B cell (primary cell): ENCODE measurements around the gene NCAN. TPM values are rescaled to one million over a fixed set of nuclear protein-coding genes. Genes with fewer than 3 reads are reported as not detected.

ENCODE experiments used
- ATAC-seq: fragments of 200-7000 bp; cut with Tn5 transposase; one replicate; pipeline ENCODE4 v1.10.0; 2021; ENCODE audit warnings: low read depth, mild to moderate bottlenecking, moderate number of reproducible peaks, moderate library complexity
- CTCF ChIA-PET: fragments of 350-600 bp; sonication (Branson Sonifier 250); formaldehyde crosslinking; loops from one replicate; lab custom pipeline; 2021; ENCODE audit warnings: antibody characterized with exemption, inconsistent platforms; lab: Charles Lee
- POLR2A ChIA-PET: fragments of 350-600 bp; sonication (Branson Sonifier 250); formaldehyde crosslinking; loops from one replicate; lab custom pipeline; 2021; ENCODE audit warnings: antibody characterized with exemption; lab: Charles Lee
- DNase-seq: peaks from one replicate; pipeline ENCODE4 v3.0.0; 2013
- H2AFZ ChIP-seq: 2 replicates; pipeline ENCODE4 v1.6.1; 2012; ENCODE audit warnings: mild to moderate bottlenecking, low read depth, low read length; ENCODE audit not compliant: insufficient read depth, poor library complexity, severe bottlenecking
- H3K27ac ChIP-seq, 2 donors: 1 replicate in 1 of 2; 2 replicates in 1 of 2; pipeline ENCODE4 v1.5.1; 2012 to 2013; ENCODE audit warnings: low read length in 2 of 2, mild to moderate bottlenecking in 2 of 2, moderate library complexity in 1 of 2
- H3K27me3 ChIP-seq, 4 experiments: fragments of 200-600 bp in 1 of 4; sonication (generic) in 1 of 4; replicated peaks in 1 of 4; 1 replicate in 2 of 4; 2 replicates in 2 of 4; pipeline versions ENCODE4 v1.6.1 to v1.7.0; 2013 to 2016; ENCODE audit warnings: low read length in 3 of 4, mild to moderate bottlenecking in 2 of 4, mixed read lengths in 1 of 4, moderate library complexity in 1 of 4; ENCODE audit not compliant: insufficient read depth in 4 of 4, control insufficient read depth in 3 of 4; ENCODE audit errors: control extremely low read depth in 1 of 4
- H3K36me3 ChIP-seq, 2 experiments: replicated peaks in 1 of 2; 1 replicate in 1 of 2; 2 replicates in 1 of 2; pipeline versions ENCODE4 v1.6.1 to v1.7.1; 2013; ENCODE audit warnings: low read length in 1 of 2; ENCODE audit not compliant: insufficient read depth in 2 of 2, control insufficient read depth in 1 of 2; ENCODE audit errors: control extremely low read depth in 1 of 2, extremely low read depth in 1 of 2
- H3K4me1 ChIP-seq, 2 donors: fragments of 200-600 bp in 1 of 2; sonication (generic) in 1 of 2; 1 replicate in 1 of 2; 2 replicates in 1 of 2; pipeline versions ENCODE4 v1.5.1 to v1.6.1; 2013 to 2017; ENCODE audit warnings: low read length in 2 of 2; ENCODE audit not compliant: control insufficient read depth in 2 of 2, insufficient read depth in 2 of 2
- H3K4me2 ChIP-seq: replicated peaks from 2 replicates; pipeline ENCODE3; 2012; ENCODE audit warnings: mild to moderate bottlenecking, low read depth, low read length; ENCODE audit not compliant: poor library complexity, severe bottlenecking
- H3K4me3 ChIP-seq, 5 experiments: fragments of 200-600 bp in 1 of 5; sonication (generic) in 1 of 5; 1 replicate in 3 of 5; 2 replicates in 2 of 5; pipeline versions ENCODE4 v1.5.1 to v1.7.0; 2011 to 2016; ENCODE audit warnings: low read length in 4 of 5, mild to moderate bottlenecking in 4 of 5, low read depth in 2 of 5, control low read depth in 1 of 5, moderate library complexity in 1 of 5; ENCODE audit not compliant: insufficient read depth in 1 of 5; ENCODE audit errors: control extremely low read depth in 1 of 5, extremely low read depth in 1 of 5
- H3K79me2 ChIP-seq: fragments of 200-600 bp; sonication (generic); one replicate; pipeline ENCODE4 v1.6.0; 2016; ENCODE audit warnings: low read length; ENCODE audit not compliant: control insufficient read depth, insufficient read depth
- H3K9ac ChIP-seq: fragments of 200-600 bp; sonication (generic); 2 replicates; pipeline ENCODE4 v1.6.1; 2017; ENCODE audit warnings: mild to moderate bottlenecking, low read length, moderate library complexity
- H3K9me3 ChIP-seq, 3 donors: one replicate each; pipeline versions ENCODE4 v1.6.1 to v1.7.1; 2013; ENCODE audit warnings: low read length in 2 of 3; ENCODE audit not compliant: control insufficient read depth in 2 of 3, insufficient read depth in 1 of 3; ENCODE audit errors: control extremely low read depth in 1 of 3
- H4K20me1 ChIP-seq: 2 replicates; pipeline ENCODE4 v1.6.0; 2012; ENCODE audit warnings: mild to moderate bottlenecking, low read length; ENCODE audit not compliant: insufficient read depth, control insufficient read depth, poor library complexity, severe bottlenecking
- H3K27ac Mint-ChIP-seq: one replicate; pipeline ENCODE4 v1.8.0; 2021; ENCODE audit warnings: mixed read lengths
- H3K27me3 Mint-ChIP-seq: one replicate; pipeline ENCODE4 v1.8.0; 2021; ENCODE audit warnings: mixed read lengths
- H3K4me1 Mint-ChIP-seq: one replicate; pipeline ENCODE4 v1.8.0; 2021; ENCODE audit warnings: mixed read lengths
- H3K4me3 Mint-ChIP-seq: one replicate; pipeline ENCODE4 v1.8.0; 2021; ENCODE audit warnings: mixed read lengths
- H3K9me3 Mint-ChIP-seq: one replicate; pipeline ENCODE4 v1.8.0; 2022; ENCODE audit warnings: mixed read lengths; ENCODE audit not compliant: insufficient read depth
- CTCF ChIP-seq: fragments of 200-600 bp; IDR thresholded peaks from one replicate; pipeline ENCODE4 v1.8.0; 2022; ENCODE audit warnings: antibody characterized with exemption, mild to moderate bottlenecking
- EZH2 ChIP-seq: IDR thresholded peaks from 2 replicates; pipeline ENCODE4 v1.6.1; 2012; ENCODE audit warnings: borderline replicate concordance, low read depth, mild to moderate bottlenecking, moderate library complexity, low read length; ENCODE audit not compliant: insufficient read depth, poor library complexity, severe bottlenecking
- WGBS: methylation state at CpG from one replicate; pipeline ENCODE4 v1.1.5; 2013; ENCODE audit warnings: missing lambda C conversion rate; ENCODE audit not compliant: insufficient coverage; 5-methylcytosine and 5-hydroxymethylcytosine counted together
- intact Hi-C: fragments of 100-400 bp; cut with micrococcal nuclease; formaldehyde crosslinking; loops from one replicate; pipeline ENCODE4 v1.10.0; 2022
- polyA plus RNA-seq: library from polyadenylated mRNA; depleted of rRNA; stranded (reverse); fragments of >200 nt; gene quantifications from 2 replicates; pipeline ENCODE4 v1.2.3, GENCODE V29; 2012
- total RNA-seq, 2 donors: library from RNA; stranded (reverse); fragments of 120-200 nt in 1 of 2; gene quantifications; 1 replicate in 1 of 2; 2 replicates in 1 of 2; pipeline versions ENCODE4 v1.2.3 to v1.2.4, GENCODE V29; 2013 to 2022

The NCAN gene
- total and polyA plus RNA-seq, 2 donors (not counting 1 experiment from before 2014, with no cell fraction given) = 0.03 TPM; not detected in 1

DNA sequence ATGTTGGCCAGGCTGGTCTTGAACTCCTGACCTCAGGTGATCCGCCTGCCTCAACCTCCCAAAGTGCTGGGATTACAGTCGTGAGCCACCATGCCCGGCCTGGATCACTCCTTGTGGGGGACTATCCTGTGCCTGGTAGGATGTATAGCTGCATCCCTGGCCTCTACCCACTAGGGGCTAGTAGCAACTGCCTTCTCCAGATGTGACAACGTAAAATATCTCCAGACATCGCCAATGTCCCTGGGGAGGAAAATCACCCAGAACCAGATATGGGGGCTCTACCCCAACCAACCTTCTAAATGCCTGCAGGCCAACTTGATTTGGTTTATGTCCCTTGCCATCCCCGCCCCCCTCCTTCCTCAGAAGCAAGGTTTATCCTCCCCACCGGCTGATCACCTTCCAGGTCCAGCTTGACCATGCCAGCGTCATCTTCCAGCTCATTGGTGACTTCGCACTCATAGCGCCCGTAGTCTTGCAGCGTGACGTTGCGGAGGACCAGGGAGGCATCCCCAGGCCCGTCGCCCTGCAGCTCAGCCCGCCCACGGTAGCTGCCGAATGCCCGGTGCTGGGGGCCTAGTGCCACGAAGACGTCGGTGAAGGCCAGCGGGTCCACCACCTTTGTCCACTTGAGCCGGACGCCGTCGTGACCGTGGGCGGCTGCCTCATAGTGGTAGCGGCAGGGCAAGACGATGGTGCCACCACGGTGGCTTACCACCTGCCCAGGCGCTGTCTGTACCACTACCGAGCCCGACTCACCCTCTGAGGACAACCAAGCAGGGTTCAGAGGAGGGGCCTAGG, 48.9 kb downstream of the NCAN start:
- Histone ChIP-seq H3K27ac (no peak overlapping the region), H3K79me2 (no peaks in the 10 kb centered on the region), H3K27me3 (peaks cover 0 to 44% (median 13%) of the 10 kb centered on the region in 4 experiments), H3K9ac (peak overlapping the region; percentile 43), H3K36me3 (no peaks in the 10 kb centered on the region), H3K4me1 (peaks cover 9 to 19% of the 10 kb centered on the region in 2 donors), H3K9me3 (peaks cover 0 to 15% (median 4%) of the 10 kb centered on the region in 3 donors), H2AFZ (peak overlapping the region; percentile 36), H3K4me3 (peak overlapping the region in 1 of 5 experiments; percentile 24), H3K4me2 (peak overlapping the region; percentile 72), H4K20me1 (no peaks in the 10 kb centered on the region)
- peaks cover 20% of the 10 kb centered on the region for H3K4me1 Mint-ChIP-seq
- no peak for DNase-seq
- peak; percentile 28 for ATAC-seq
- ChIA-PET POLR2A (no interaction called here), CTCF (no interaction called here)
- H3K27me3 Mint-ChIP-seq = peaks cover 45% of the 10 kb centered on the region
- WGBS = 50% methylated on average over 35 of the region's 36 CpGs
- H3K27ac Mint-ChIP-seq = no peak overlapping the region
- peak overlapping the region; percentile 73 for H3K4me3 Mint-ChIP-seq
- H3K9me3 Mint-ChIP-seq = no peaks in the 10 kb centered on the region
- intact Hi-C loops = no loop called here
- TF ChIP-seq EZH2 (no peak), CTCF (no peak)
